Measurements from ENCODE around the gene ZCCHC17. TPM values are rescaled to one million over a fixed set of nuclear protein-coding genes. Genes with fewer than 3 reads are reported as not detected.

ZCCHC17 gene
- total RNA-seq, 1 donor from 2014 or later: 17.4 TPM

- no peaks in the 10 kb centered on the region for H3K9me3 ChIP-seq
- intact Hi-C loops (cut with DNase I): no loop called here
- H3K27ac ChIP-seq: no peak overlapping the region
- DNase-seq (ENCODE audit: extremely low spot score in 2 of 2): no peak
- H3K4me3 ChIP-seq: no peak overlapping the region
- H3K27me3 ChIP-seq: no peaks in the 10 kb centered on the region
- no peaks in the 10 kb centered on the region for H3K4me1 ChIP-seq
- no peaks in the 10 kb centered on the region for H3K36me3 ChIP-seq
- TF ChIP-seq CTCF (IDR thresholded peaks at IDR 0.05) (no peak), POLR2AphosphoS5 (IDR thresholded peaks at IDR 0.05; ENCODE audit: insufficient read depth in 1 of 2, low read depth in 1 of 2) (no peak), POLR2A (IDR thresholded peaks at IDR 0.05) (no peak)
Measured at GRCh38 chr1:31387612-31388011, 90.8 kb downstream of the ZCCHC17 start.

- H3K36me3 ChIP-seq: no peaks in the 10 kb centered on the region
- TF ChIP-seq POLR2AphosphoS5 (IDR thresholded peaks at IDR 0.05; ENCODE audit: insufficient read depth in 1 of 2, low read depth in 1 of 2) (no peak), CTCF (IDR thresholded peaks at IDR 0.05) (no peak), POLR2A (IDR thresholded peaks at IDR 0.05) (no peak)
- intact Hi-C loops (cut with DNase I): no loop called here
- DNase-seq (ENCODE audit: extremely low spot score in 2 of 2): no peak
- H3K27me3 ChIP-seq: no peaks in the 10 kb centered on the region
- peaks cover 4% of the 10 kb centered on the region for H3K4me1 ChIP-seq
- H3K27ac ChIP-seq: no peak overlapping the region
- no peaks in the 10 kb centered on the region for H3K9me3 ChIP-seq
- no peak overlapping the region for H3K4me3 ChIP-seq
Measured at GRCh38 chr1:31389616-31390015, 92.8 kb downstream of the ZCCHC17 start.

GRCh38 chr1:31390071-31390470 is 93.2 kb downstream of the ZCCHC17 start:
- TF ChIP-seq POLR2A (IDR thresholded peaks at IDR 0.05) (no peak), POLR2AphosphoS5 (IDR thresholded peaks at IDR 0.05; ENCODE audit: insufficient read depth in 1 of 2, low read depth in 1 of 2) (peak in 1 of 2 donors; percentile 39)

GRCh38 chr1:31393463-31393862 is 96.6 kb downstream of the ZCCHC17 start:
- Histone ChIP-seq H3K9me3 (no peaks in the 10 kb centered on the region), H3K27me3 (no peaks in the 10 kb centered on the region), H3K36me3 (no peaks in the 10 kb centered on the region), H3K4me1 (peaks cover 8% of the 10 kb centered on the region), H3K27ac (no peak overlapping the region), H3K4me3 (no peak overlapping the region)
- TF ChIP-seq POLR2AphosphoS5 (IDR thresholded peaks at IDR 0.05; ENCODE audit: insufficient read depth in 1 of 2, low read depth in 1 of 2) (no peak), CTCF (IDR thresholded peaks at IDR 0.05) (no peak), POLR2A (IDR thresholded peaks at IDR 0.05) (no peak)
- no peak for DNase-seq (ENCODE audit: extremely low spot score in 2 of 2)
- intact Hi-C loops (cut with DNase I): no loop called here

More at GRCh38 chr1:31390071-31390470, 93.2 kb downstream of the ZCCHC17 start:
- Histone ChIP-seq H3K4me3 (no peak overlapping the region), H3K27ac (no peak overlapping the region), H3K36me3 (no peaks in the 10 kb centered on the region), H3K27me3 (no peaks in the 10 kb centered on the region), H3K4me1 (peaks cover 8% of the 10 kb centered on the region), H3K9me3 (no peaks in the 10 kb centered on the region)
- DNase-seq (ENCODE audit: extremely low spot score in 2 of 2): no peak
- intact Hi-C loops (cut with DNase I): no loop called here

- Histone ChIP-seq H3K36me3 (no peaks in the 10 kb centered on the region), H3K9me3 (no peaks in the 10 kb centered on the region), H3K4me3 (peak overlapping the region; percentile 33 to 35), H3K27ac (no peak overlapping the region), H3K4me1 (peaks cover 8% of the 10 kb centered on the region), H3K27me3 (no peaks in the 10 kb centered on the region)
- intact Hi-C loops (cut with DNase I): no loop called here
- no peak for TF ChIP-seq POLR2A (IDR thresholded peaks at IDR 0.05)
- TF ChIP-seq CTCF (IDR thresholded peaks at IDR 0.05): peak; percentile 41 to 83 (median 64)
- TF ChIP-seq POLR2AphosphoS5 (IDR thresholded peaks at IDR 0.05; ENCODE audit: insufficient read depth in 1 of 2, low read depth in 1 of 2): peak; percentile 38 to 62
- DNase-seq (ENCODE audit: extremely low spot score in 2 of 2): no peak
Measured at GRCh38 chr1:31394584-31395193, 97.9 kb downstream of the ZCCHC17 start.

Data from vagina (tissue), 2 donors.